ENCODE measurements around the gene GNS. TPM values are rescaled to one million over a fixed set of nuclear protein-coding genes. Genes with fewer than 3 reads are reported as not detected.

GNS gene
- total and polyA plus RNA-seq, 2 of the 13 experiments (the other 11 are each of a cell fraction or from before 2014, with no cell fraction given): 49.8 to 51.0 TPM

- TF ChIP-seq, protein P1, sequence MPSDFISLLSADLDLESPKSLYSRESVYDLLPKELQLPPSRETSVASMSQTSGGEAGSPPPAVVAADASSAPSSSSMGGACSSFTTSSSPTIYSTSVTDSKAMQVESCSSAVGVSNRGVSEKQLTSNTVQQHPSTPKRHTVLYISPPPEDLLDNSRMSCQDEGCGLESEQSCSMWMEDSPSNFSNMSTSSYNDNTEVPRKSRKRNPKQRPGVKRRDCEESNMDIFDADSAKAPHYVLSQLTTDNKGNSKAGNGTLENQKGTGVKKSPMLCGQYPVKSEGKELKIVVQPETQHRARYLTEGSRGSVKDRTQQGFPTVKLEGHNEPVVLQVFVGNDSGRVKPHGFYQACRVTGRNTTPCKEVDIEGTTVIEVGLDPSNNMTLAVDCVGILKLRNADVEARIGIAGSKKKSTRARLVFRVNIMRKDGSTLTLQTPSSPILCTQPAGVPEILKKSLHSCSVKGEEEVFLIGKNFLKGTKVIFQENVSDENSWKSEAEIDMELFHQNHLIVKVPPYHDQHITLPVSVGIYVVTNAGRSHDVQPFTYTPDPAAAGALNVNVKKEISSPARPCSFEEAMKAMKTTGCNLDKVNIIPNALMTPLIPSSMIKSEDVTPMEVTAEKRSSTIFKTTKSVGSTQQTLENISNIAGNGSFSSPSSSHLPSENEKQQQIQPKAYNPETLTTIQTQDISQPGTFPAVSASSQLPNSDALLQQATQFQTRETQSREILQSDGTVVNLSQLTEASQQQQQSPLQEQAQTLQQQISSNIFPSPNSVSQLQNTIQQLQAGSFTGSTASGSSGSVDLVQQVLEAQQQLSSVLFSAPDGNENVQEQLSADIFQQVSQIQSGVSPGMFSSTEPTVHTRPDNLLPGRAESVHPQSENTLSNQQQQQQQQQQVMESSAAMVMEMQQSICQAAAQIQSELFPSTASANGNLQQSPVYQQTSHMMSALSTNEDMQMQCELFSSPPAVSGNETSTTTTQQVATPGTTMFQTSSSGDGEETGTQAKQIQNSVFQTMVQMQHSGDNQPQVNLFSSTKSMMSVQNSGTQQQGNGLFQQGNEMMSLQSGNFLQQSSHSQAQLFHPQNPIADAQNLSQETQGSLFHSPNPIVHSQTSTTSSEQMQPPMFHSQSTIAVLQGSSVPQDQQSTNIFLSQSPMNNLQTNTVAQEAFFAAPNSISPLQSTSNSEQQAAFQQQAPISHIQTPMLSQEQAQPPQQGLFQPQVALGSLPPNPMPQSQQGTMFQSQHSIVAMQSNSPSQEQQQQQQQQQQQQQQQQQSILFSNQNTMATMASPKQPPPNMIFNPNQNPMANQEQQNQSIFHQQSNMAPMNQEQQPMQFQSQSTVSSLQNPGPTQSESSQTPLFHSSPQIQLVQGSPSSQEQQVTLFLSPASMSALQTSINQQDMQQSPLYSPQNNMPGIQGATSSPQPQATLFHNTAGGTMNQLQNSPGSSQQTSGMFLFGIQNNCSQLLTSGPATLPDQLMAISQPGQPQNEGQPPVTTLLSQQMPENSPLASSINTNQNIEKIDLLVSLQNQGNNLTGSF (CRISPR knock-in tag; IDR thresholded peaks at IDR 0.05): no peak
These were observed 29.2 kb downstream of the GNS start (continued) for GRCh38 chr12:64729909-64730587.

- Histone ChIP-seq H3K27ac (ENCODE audit: extremely low read length, insufficient read depth, low read length) (no peak overlapping the region), H3K4me3 (replicated peaks in 1 of 3; ENCODE audit: insufficient read depth in 1 of 3, low read depth in 2 of 3, low read length in 3 of 3) (no peak overlapping the region), H3K9ac (ENCODE audit: insufficient read depth, low read depth, low read length) (no peak overlapping the region), H3K36me3 (replicated peaks in 1 of 2; ENCODE audit: control insufficient read depth in 1 of 2, insufficient read depth in 2 of 2, low read length in 2 of 2) (peaks cover 7 to 34% of the 10 kb centered on the region in 2 experiments), H3K4me1 (ENCODE audit: insufficient read depth, low read length) (no peaks in the 10 kb centered on the region), H3K79me2 (ENCODE audit: insufficient read depth, low read length) (no peaks in the 10 kb centered on the region), H3K4me2 (ENCODE audit: low read depth, low read length) (no peak overlapping the region), H3K27me3 (ENCODE audit: control insufficient read depth in 1 of 2, insufficient read depth in 2 of 2, low read length in 2 of 2) (no peaks in the 10 kb centered on the region), H3K9me3 (ENCODE audit: low read length) (no peaks in the 10 kb centered on the region), H2AFZ (ENCODE audit: low read length) (no peak overlapping the region), H4K20me1 (ENCODE audit: insufficient read depth, low read length) (no peaks in the 10 kb centered on the region)
- over 99% methylated on average over 11 of the region's 11 CpGs for WGBS (ENCODE audit: low lambda C conversion rate)
- intact Hi-C loops (cut with micrococcal nuclease; ENCODE audit: unreplicated experiment) (no loop called here), in situ Hi-C loops (cut with HindIII; ENCODE audit: extremely low pct_ligation_motif_present, low pct_unique_long_range_greater_than_20kb) (no loop called here)
- ChIA-PET CTCF (ENCODE audit: low intra/inter-chr PET ratio, low total read pairs) (no interaction called here), POLR2A (no interaction called here)
- ATAC-seq: no peak
- TF ChIP-seq, protein P2, sequence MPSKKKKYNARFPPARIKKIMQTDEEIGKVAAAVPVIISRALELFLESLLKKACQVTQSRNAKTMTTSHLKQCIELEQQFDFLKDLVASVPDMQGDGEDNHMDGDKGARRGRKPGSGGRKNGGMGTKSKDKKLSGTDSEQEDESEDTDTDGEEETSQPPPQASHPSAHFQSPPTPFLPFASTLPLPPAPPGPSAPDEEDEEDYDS (CRISPR knock-in tag; IDR thresholded peaks at IDR 0.05): no peak
- TF ChIP-seq ZNF251 (CRISPR knock-in tag; IDR thresholded peaks at IDR 0.05) (no peak), RELA (CRISPR knock-in tag; IDR thresholded peaks at IDR 0.05) (no peak), ZBTB14 (CRISPR knock-in tag; IDR thresholded peaks at IDR 0.05) (no peak), DNMT1 (CRISPR knock-in tag; IDR thresholded peaks at IDR 0.05) (no peak), MBNL3 (CRISPR knock-in tag; conservative IDR thresholded peaks at IDR 0.05) (no peak)
- TF ChIP-seq, protein P3, sequence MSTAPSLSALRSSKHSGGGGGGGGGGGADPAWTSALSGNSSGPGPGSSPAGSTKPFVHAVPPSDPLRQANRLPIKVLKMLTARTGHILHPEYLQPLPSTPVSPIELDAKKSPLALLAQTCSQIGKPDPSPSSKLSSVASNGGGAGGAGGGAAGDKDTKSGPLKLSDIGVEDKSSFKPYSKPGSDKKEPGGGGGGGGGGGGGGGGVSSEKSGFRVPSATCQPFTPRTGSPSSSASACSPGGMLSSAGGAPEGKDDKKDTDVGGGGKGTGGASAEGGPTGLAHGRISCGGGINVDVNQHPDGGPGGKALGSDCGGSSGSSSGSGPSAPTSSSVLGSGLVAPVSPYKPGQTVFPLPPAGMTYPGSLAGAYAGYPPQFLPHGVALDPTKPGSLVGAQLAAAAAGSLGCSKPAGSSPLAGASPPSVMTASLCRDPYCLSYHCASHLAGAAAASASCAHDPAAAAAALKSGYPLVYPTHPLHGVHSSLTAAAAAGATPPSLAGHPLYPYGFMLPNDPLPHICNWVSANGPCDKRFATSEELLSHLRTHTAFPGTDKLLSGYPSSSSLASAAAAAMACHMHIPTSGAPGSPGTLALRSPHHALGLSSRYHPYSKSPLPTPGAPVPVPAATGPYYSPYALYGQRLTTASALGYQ (CRISPR knock-in tag; IDR thresholded peaks at IDR 0.05): no peak
- FAIRE-seq: no peak
- no peak for DNase-seq (ENCODE audit: low spot score)
- BruUV-seq (replicated peaks): no TSS peak
These were observed 34.9 kb downstream of the GNS start for GRCh38 chr12:64724201-64724745.

Data from HepG2 (cell line).